SK-N-SH treated with all-trans-retinoic acid at 6 μM for 48 hours (cell line): ENCODE results near the gene CD96.

Experiments
- ATAC-seq: fragments of 200-7000 bp; cut with Tn5 transposase; 3 replicates; pipeline ENCODE4 v1.9.1; 2020; ENCODE audit warnings: mild to moderate bottlenecking, moderate library complexity
- ARNTL ChIP-seq: fragments of 450-650 bp; formaldehyde crosslinking; IDR thresholded peaks from 2 replicates; pipeline ENCODE4 v1.5.0; 2020; ENCODE audit warnings: low read depth, mild to moderate bottlenecking, moderate library complexity, borderline replicate concordance
- BACH2 ChIP-seq: fragments of 250-450 bp; sonication (Bioruptor Pico); IDR thresholded peaks from 2 replicates; pipeline ENCODE4 v1.9.0; 2021; ENCODE audit warnings: mild to moderate bottlenecking, borderline replicate concordance
- CSDC2 ChIP-seq: fragments of 250-450 bp; sonication (Bioruptor Pico); IDR thresholded peaks from 2 replicates; pipeline ENCODE4 v1.5.0; 2020; ENCODE audit warnings: mild to moderate bottlenecking, moderate library complexity
- ESRRG ChIP-seq: fragments of 250-450 bp; sonication (Bioruptor Pico); IDR thresholded peaks from 2 replicates; pipeline ENCODE4 v1.6.1; 2021; ENCODE audit warnings: mild to moderate bottlenecking
- GLIS3 ChIP-seq: fragments of 250-450 bp; sonication (Bioruptor Pico); IDR thresholded peaks from 2 replicates; pipeline ENCODE4 v1.5.0; 2020; ENCODE audit warnings: mild to moderate bottlenecking, moderate library complexity
- ISL1 ChIP-seq: fragments of 250-450 bp; sonication (Bioruptor Pico); IDR thresholded peaks from 2 replicates; pipeline ENCODE4 v2.1.2; 2022; ENCODE audit warnings: mild to moderate bottlenecking, moderate library complexity
- OSR1 ChIP-seq: fragments of 250-450 bp; sonication (Bioruptor Pico); IDR thresholded peaks from 2 replicates; pipeline ENCODE4 v1.8.0; 2022; ENCODE audit warnings: moderate library complexity, mild to moderate bottlenecking, inconsistent platforms
- PPARA ChIP-seq: fragments of 250-450 bp; sonication (Bioruptor Pico); IDR thresholded peaks from 2 replicates; pipeline ENCODE4 v1.5.0; 2020; ENCODE audit warnings: mild to moderate bottlenecking, borderline replicate concordance
- TCF4 ChIP-seq: fragments of 250-450 bp; sonication (Bioruptor Pico); IDR thresholded peaks from 2 replicates; pipeline ENCODE4 v1.8.0; 2021; ENCODE audit warnings: mild to moderate bottlenecking, moderate library complexity, borderline replicate concordance
- TOX ChIP-seq: fragments of 250-450 bp; sonication (Bioruptor Pico); IDR thresholded peaks from 2 replicates; pipeline ENCODE4 v1.8.0; 2021; ENCODE audit warnings: mild to moderate bottlenecking, moderate library complexity, borderline replicate concordance
- ZC3H10 ChIP-seq: fragments of 250-450 bp; sonication (Bioruptor Pico); IDR thresholded peaks from 2 replicates; pipeline ENCODE4 v1.5.1; 2021; ENCODE audit warnings: mild to moderate bottlenecking, moderate library complexity
- ZFP30 ChIP-seq: fragments of 450-650 bp; formaldehyde crosslinking; IDR thresholded peaks from 2 replicates; pipeline ENCODE4 v1.5.0; 2022; ENCODE audit warnings: mild to moderate bottlenecking, moderate library complexity
- ZNF565 ChIP-seq: fragments of 450-650 bp; formaldehyde crosslinking; conservative IDR thresholded peaks from 2 replicates; pipeline ENCODE4 v1.5.0; 2020; ENCODE audit warnings: low read depth, mild to moderate bottlenecking, moderate library complexity
- ZNF70 ChIP-seq: fragments of 450-650 bp; formaldehyde crosslinking; IDR thresholded peaks from 2 replicates; pipeline ENCODE4 v1.5.0; 2020; ENCODE audit warnings: mild to moderate bottlenecking, moderate library complexity
- ZNF8 ChIP-seq: fragments of 450-650 bp; formaldehyde crosslinking; IDR thresholded peaks from 2 replicates; pipeline ENCODE4 v1.5.0; 2020; ENCODE audit warnings: mild to moderate bottlenecking, moderate library complexity
- TF ChIP-seq, protein P1 (sequence below): fragments of 250-450 bp; sonication (Bioruptor Pico); IDR thresholded peaks from 2 replicates; pipeline ENCODE4 v1.8.0; 2021; ENCODE audit warnings: low read depth, mild to moderate bottlenecking, moderate library complexity, borderline replicate concordance
- TF ChIP-seq, protein P2 (sequence below): fragments of 250-450 bp; sonication (Bioruptor Pico); IDR thresholded peaks from 2 replicates; pipeline ENCODE4 v1.5.1; 2020; ENCODE audit warnings: low read depth, mild to moderate bottlenecking, moderate library complexity
- TF ChIP-seq, protein P3 (sequence below): fragments of 250-450 bp; sonication (Bioruptor Pico); IDR thresholded peaks from 2 replicates; pipeline ENCODE4 v1.8.0; 2020; ENCODE audit warnings: mild to moderate bottlenecking, moderate library complexity, borderline replicate concordance
- TF ChIP-seq, protein P4 (sequence below): fragments of 250-450 bp; sonication (Bioruptor Pico); IDR thresholded peaks from 2 replicates; pipeline ENCODE4 v1.5.0; 2020; ENCODE audit warnings: mild to moderate bottlenecking, moderate library complexity
- TF ChIP-seq, protein P5 (sequence below): fragments of 250-450 bp; sonication (Bioruptor Pico); IDR thresholded peaks from 2 replicates; pipeline ENCODE4 v1.5.1; 2021; ENCODE audit warnings: mild to moderate bottlenecking, moderate library complexity

The CD96 gene

DNA sequence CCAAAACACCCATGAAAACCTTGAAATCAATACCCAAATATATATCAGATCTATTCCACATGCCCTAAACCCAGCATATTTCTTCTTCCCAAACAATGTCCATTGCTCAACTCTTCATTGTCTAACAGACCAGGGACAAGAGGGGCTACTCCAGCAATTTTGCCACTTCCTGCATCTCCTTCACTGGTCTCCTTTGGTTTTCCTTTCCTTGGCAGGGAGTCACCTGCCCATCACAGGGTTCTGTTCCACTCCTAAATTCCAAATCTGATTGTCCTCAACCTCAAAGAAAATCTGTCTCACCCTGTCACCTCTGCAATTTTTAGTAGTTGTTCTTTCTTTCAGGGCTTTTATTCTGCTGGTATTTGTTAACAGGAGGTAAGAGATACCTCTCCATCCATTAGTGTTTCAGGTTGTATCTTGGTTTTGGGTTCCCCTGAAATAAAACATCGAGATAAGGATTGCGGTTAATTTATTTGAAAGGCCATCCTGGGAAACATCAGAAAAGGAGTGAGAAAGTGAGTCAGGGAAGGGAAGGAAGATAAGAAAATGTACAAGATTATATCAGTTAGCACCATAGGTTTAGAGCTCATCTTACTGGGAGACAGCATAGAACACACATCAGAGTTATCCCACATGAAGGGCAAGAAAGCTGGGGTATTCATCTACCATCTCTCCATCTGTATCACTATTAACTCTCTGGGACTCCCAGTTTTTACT is 39.6 kb downstream of the CD96 start:
- no peak; the same call in 1 of the 3 replicates for ATAC-seq
- TF ChIP-seq OSR1 (no peak), TCF4 (CRISPR knock-in tag) (no peak), TOX (CRISPR knock-in tag) (no peak), GLIS3 (CRISPR knock-in tag) (no peak), PPARA (no peak)
- TF ChIP-seq, protein P1, sequence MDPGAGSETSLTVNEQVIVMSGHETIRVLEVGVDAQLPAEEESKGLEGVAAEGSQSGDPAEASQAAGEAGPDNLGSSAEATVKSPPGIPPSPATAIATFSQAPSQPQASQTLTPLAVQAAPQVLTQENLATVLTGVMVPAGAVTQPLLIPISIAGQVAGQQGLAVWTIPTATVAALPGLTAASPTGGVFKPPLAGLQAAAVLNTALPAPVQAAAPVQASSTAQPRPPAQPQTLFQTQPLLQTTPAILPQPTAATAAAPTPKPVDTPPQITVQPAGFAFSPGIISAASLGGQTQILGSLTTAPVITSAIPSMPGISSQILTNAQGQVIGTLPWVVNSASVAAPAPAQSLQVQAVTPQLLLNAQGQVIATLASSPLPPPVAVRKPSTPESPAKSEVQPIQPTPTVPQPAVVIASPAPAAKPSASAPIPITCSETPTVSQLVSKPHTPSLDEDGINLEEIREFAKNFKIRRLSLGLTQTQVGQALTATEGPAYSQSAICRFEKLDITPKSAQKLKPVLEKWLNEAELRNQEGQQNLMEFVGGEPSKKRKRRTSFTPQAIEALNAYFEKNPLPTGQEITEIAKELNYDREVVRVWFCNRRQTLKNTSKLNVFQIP: no peak
- TF ChIP-seq, protein P2, sequence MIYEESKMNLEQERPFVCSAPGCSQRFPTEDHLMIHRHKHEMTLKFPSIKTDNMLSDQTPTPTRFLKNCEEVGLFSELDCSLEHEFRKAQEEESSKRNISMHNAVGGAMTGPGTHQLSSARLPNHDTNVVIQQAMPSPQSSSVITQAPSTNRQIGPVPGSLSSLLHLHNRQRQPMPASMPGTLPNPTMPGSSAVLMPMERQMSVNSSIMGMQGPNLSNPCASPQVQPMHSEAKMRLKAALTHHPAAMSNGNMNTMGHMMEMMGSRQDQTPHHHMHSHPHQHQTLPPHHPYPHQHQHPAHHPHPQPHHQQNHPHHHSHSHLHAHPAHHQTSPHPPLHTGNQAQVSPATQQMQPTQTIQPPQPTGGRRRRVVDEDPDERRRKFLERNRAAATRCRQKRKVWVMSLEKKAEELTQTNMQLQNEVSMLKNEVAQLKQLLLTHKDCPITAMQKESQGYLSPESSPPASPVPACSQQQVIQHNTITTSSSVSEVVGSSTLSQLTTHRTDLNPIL (CRISPR knock-in tag): no peak

DNA sequence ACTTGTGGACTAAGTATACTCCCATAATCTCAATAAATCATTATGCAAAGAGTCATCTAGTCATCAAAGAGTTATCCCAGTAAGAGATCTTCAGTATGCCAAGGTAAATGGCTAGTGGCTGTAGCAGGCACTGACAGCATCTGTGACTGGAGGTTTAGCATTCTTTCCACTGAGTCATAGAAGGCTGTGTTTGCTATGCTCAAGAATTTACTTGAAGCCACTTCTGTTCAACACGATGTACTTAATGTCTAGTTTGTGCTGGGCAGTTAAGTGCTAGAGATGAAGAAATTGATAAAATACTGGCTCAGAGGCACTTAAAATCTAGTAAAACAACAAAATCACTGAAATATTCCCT is 40.1 kb downstream of the CD96 start:
- TF ChIP-seq, protein P2 (CRISPR knock-in tag): no peak
- TF ChIP-seq ZNF70 (CRISPR knock-in tag) (no peak), ZFP30 (CRISPR knock-in tag) (no peak), ZC3H10 (CRISPR knock-in tag) (0 out of 2 replicates have a peak, but pooled peaks have one; percentile 24), ZNF8 (CRISPR knock-in tag) (no peak), ISL1 (CRISPR knock-in tag) (peak; percentile 73), CSDC2 (CRISPR knock-in tag) (no peak)
- TF ChIP-seq, protein P3, sequence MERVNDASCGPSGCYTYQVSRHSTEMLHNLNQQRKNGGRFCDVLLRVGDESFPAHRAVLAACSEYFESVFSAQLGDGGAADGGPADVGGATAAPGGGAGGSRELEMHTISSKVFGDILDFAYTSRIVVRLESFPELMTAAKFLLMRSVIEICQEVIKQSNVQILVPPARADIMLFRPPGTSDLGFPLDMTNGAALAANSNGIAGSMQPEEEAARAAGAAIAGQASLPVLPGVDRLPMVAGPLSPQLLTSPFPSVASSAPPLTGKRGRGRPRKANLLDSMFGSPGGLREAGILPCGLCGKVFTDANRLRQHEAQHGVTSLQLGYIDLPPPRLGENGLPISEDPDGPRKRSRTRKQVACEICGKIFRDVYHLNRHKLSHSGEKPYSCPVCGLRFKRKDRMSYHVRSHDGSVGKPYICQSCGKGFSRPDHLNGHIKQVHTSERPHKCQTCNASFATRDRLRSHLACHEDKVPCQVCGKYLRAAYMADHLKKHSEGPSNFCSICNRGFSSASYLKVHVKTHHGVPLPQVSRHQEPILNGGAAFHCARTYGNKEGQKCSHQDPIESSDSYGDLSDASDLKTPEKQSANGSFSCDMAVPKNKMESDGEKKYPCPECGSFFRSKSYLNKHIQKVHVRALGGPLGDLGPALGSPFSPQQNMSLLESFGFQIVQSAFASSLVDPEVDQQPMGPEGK (CRISPR knock-in tag): no peak
- peak; percentile 90 for ATAC-seq

DNA sequence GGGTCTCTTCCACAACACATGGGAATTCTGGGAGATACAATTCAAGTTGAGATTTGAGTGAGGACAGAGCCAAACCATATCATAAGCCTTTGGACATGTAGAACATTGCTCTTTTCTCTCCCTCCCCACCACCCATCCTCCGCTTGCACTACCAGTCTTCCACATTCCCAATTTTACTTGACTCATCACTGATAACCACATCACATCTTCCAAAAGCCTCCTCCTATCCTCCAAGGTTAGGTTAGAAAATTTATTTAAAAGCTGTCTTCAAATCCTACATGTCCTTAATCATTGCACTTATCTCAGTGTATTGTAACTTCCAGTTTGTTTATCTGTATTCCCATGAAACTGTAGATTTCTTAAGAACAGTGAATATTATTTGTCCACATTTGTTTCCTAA is 42.7 kb downstream of the CD96 start:
- no peak for ATAC-seq
- TF ChIP-seq ZNF565 (CRISPR knock-in tag) (no peak), BACH2 (no peak), ZNF70 (CRISPR knock-in tag) (no peak), TOX (CRISPR knock-in tag) (no peak), GLIS3 (CRISPR knock-in tag) (no peak), OSR1 (no peak), ISL1 (CRISPR knock-in tag) (no peak), ARNTL (no peak), ESRRG (no peak), ZC3H10 (CRISPR knock-in tag) (no peak), PPARA (no peak), TCF4 (CRISPR knock-in tag) (no peak)
- TF ChIP-seq, protein P1: no peak
- TF ChIP-seq, protein P4, sequence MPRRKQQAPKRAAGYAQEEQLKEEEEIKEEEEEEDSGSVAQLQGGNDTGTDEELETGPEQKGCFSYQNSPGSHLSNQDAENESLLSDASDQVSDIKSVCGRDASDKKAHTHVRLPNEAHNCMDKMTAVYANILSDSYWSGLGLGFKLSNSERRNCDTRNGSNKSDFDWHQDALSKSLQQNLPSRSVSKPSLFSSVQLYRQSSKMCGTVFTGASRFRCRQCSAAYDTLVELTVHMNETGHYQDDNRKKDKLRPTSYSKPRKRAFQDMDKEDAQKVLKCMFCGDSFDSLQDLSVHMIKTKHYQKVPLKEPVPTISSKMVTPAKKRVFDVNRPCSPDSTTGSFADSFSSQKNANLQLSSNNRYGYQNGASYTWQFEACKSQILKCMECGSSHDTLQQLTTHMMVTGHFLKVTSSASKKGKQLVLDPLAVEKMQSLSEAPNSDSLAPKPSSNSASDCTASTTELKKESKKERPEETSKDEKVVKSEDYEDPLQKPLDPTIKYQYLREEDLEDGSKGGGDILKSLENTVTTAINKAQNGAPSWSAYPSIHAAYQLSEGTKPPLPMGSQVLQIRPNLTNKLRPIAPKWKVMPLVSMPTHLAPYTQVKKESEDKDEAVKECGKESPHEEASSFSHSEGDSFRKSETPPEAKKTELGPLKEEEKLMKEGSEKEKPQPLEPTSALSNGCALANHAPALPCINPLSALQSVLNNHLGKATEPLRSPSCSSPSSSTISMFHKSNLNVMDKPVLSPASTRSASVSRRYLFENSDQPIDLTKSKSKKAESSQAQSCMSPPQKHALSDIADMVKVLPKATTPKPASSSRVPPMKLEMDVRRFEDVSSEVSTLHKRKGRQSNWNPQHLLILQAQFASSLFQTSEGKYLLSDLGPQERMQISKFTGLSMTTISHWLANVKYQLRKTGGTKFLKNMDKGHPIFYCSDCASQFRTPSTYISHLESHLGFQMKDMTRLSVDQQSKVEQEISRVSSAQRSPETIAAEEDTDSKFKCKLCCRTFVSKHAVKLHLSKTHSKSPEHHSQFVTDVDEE (CRISPR knock-in tag): no peak
- TF ChIP-seq, protein P5, sequence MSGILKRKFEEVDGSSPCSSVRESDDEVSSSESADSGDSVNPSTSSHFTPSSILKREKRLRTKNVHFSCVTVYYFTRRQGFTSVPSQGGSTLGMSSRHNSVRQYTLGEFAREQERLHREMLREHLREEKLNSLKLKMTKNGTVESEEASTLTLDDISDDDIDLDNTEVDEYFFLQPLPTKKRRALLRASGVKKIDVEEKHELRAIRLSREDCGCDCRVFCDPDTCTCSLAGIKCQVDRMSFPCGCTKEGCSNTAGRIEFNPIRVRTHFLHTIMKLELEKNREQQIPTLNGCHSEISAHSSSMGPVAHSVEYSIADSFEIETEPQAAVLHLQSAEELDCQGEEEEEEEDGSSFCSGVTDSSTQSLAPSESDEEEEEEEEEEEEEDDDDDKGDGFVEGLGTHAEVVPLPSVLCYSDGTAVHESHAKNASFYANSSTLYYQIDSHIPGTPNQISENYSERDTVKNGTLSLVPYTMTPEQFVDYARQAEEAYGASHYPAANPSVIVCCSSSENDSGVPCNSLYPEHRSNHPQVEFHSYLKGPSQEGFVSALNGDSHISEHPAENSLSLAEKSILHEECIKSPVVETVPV (CRISPR knock-in tag): no peak
